ENCODE data around the gene SUPT20H. TPM values are rescaled to one million over a fixed set of nuclear protein-coding genes. Genes with fewer than 3 reads are reported as not detected.

SUPT20H gene
- total and polyA plus RNA-seq, 10 of the 15 experiments (the other 5 are each of a cell fraction or from before 2014, with no cell fraction given): 12.3 to 69.8 (median 47.5) TPM

GRCh38 chr13:37001921-37002250 lies 57.6 kb downstream of the SUPT20H start (continued):
- TF ChIP-seq RAD51 (IDR thresholded peaks at IDR 0.05) (no peak), ZNF207 (IDR thresholded peaks at IDR 0.05; ENCODE audit: borderline replicate concordance) (no peak), MYC (IDR thresholded peaks at IDR 0.05; ENCODE audit: insufficient read depth, insufficient read length, insufficient replicate concordance, low read length, severe bottlenecking) (no peak)

DNA sequence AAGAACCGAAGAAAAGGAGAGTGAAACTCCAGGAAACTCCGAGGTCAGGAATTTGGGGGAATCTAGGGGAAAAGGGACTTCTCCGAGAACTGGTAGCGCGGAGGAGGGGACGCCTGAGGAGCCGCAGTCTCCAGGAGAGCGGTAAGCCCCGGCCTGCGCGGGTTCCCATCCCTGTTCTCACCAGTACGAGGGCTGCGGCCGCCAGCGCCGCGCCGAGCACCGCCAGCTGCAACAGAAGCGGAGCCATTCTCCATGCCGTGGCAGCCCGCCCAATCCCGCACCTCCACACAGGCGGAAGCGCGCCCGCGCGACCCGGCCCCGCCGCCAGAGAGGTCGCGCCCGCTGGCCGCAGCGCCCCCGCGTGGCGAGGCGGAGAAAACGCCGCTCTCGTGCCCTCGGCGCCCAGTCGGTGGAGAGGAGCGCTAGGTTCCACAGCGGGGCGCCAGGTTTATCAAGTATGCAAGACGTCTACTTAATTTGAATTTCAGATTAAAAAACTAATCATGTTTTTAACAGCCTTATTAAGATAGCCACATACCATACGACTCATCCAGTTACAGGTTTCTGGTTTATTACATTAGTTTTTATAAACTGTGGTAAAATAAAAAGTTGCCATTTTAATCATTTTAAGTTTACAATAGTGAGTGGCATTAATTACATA lies 60.3 kb downstream of the SUPT20H start, which contains the start of gene ALG5:
ALG5 (minus strand) TSS at position 287 of the 661 bp plus-strand sequence; CDS start at position 247, 40 bp downstream.
- no peak for FAIRE-seq
- CTCF ChIA-PET: interaction anchor here (1.3 to 1.9 kb wide), 2 partner anchors 18 to 141 kb away, joined by 5 to 8 read pairs; no protein-coding TSS in a partner anchor
- POLR2A ChIA-PET: interaction anchor here (0.6 kb wide), 1 partner anchor 1365 kb away, joined by 4 read pairs; no protein-coding TSS in a partner anchor
- Histone ChIP-seq H3K9ac (ENCODE audit: control insufficient read depth, insufficient read depth, low read length) (peak within 1 kb of the TSS; percentile 86), H3K9me3 (replicated peaks; ENCODE audit: control insufficient read depth, insufficient read depth, low read length) (no peaks in the 10 kb centered on the region), H3K4me2 (ENCODE audit: control insufficient read depth, insufficient read depth) (peak within 1 kb of the TSS; percentile 83), H3K4me3 (peak within 1 kb of the TSS; percentile 100), H3K27me3 (replicated peaks in 1 of 2; ENCODE audit: control insufficient read depth in 2 of 2, insufficient read depth in 2 of 2, low read length in 1 of 2) (no peaks in the 10 kb centered on the region), H3K27ac (ENCODE audit: control insufficient read depth, insufficient read depth) (peak within 1 kb of the TSS; percentile 92), H4K20me1 (ENCODE audit: control insufficient read depth, insufficient read depth) (no peaks in the 10 kb centered on the region), H3K36me3 (ENCODE audit: control insufficient read depth in 2 of 2, insufficient read depth in 2 of 2, low read length in 1 of 2) (peaks cover 0 to under 1% of the 10 kb centered on the region in 2 experiments; a peak in 2 of 4 replicates), H3K79me2 (ENCODE audit: control insufficient read depth, insufficient read depth, low read length) (peaks cover 50% of the 10 kb centered on the region), H3K4me1 (ENCODE audit: control insufficient read depth, insufficient read depth, low read length) (peaks cover 4% of the 10 kb centered on the region; the same call in 1 of the 2 replicates), H2AFZ (ENCODE audit: control insufficient read depth, low read depth, low read length) (peak within 1 kb of the TSS; percentile 80)
- DNase-seq (ENCODE audit: low read depth, low spot score): peak; percentile 44
- RAD21 ChIA-PET (ENCODE audit: unreplicated experiment): interaction anchor here (1.0 kb wide), 1 partner anchor 14 kb away, joined by 3 read pairs; no protein-coding TSS in a partner anchor
- under 1% methylated on average over 49 of the region's 52 CpGs for WGBS (ENCODE audit: insufficient coverage, insufficient replicate concordance, low lambda C conversion rate, missing lambda C conversion rate)
- BruUV-seq (replicated peaks): no TSS peak
- peak; percentile 78 for ATAC-seq
- in situ Hi-C loops (cut with MboI) (no loop called here), intact Hi-C loops (cut with micrococcal nuclease; ENCODE audit: unreplicated experiment) (loop anchor here (2.0 to 5.0 kb wide), 2 partner anchors 70 to 652 kb away; partner anchors contain the start of gene SPART)
- SMC1A ChIA-PET (ENCODE audit: uncharacterized antibody, unreplicated experiment): interaction anchor here (1.6 to 1.9 kb wide), 2 partner anchors 12 to 17 kb away, joined by 4 to 7 read pairs; no protein-coding TSS in a partner anchor
- TF ChIP-seq TBL1XR1 (IDR thresholded peaks at IDR 0.05; ENCODE audit: low read depth, low read length): no peak
- TF ChIP-seq STAT1 (conservative IDR thresholded peaks at IDR 0.05): peak; percentile 54; the same call in 1 of the 2 replicates
- TF ChIP-seq PAX5 (IDR thresholded peaks at IDR 0.05; ENCODE audit: borderline replicate concordance, low read depth, low read length): peak; percentile 58; the same call in 1 of the 2 replicates
- TF ChIP-seq KAT2A (conservative IDR thresholded peaks at IDR 0.05; ENCODE audit: control insufficient read depth, low read depth, low read length): no peak
- TF ChIP-seq SUPT20H (IDR thresholded peaks at IDR 0.05; ENCODE audit: borderline replicate concordance, control insufficient read depth, low read depth, low read length): no peak
- peak; percentile 50 for TF ChIP-seq HDAC6 (IDR thresholded peaks at IDR 0.05; ENCODE audit: unreplicated experiment)
- TF ChIP-seq TAF1 (IDR thresholded peaks at IDR 0.05; ENCODE audit: borderline replicate concordance, low read depth, low read length): peak; percentile 98
- peak in 1 of 2 experiments; percentile 21; a peak in 1 of 4 replicates for TF ChIP-seq IKZF2 (IDR thresholded peaks at IDR 0.05)
- TF ChIP-seq GATAD2B (conservative IDR thresholded peaks at IDR 0.05; ENCODE audit: low read depth): peak; percentile 82
- TF ChIP-seq BACH1 (IDR thresholded peaks at IDR 0.05; ENCODE audit: borderline replicate concordance): peak; percentile 86
- TF ChIP-seq FOS (IDR thresholded peaks at IDR 0.05; ENCODE audit: borderline replicate concordance, extremely low read depth, insufficient read length): no peak
- TF ChIP-seq DPF2 (IDR thresholded peaks at IDR 0.05): peak; percentile 48; the same call in 1 of the 2 replicates
- TF ChIP-seq SPI1 (IDR thresholded peaks at IDR 0.05; ENCODE audit: borderline replicate concordance, insufficient read depth, low read depth, low read length): peak; percentile 36; the same call in 1 of the 2 replicates
- peak; percentile 55; the same call in 1 of the 2 replicates for TF ChIP-seq ZSCAN29 (IDR thresholded peaks at IDR 0.05)
- TF ChIP-seq SMAD5 (IDR thresholded peaks at IDR 0.05; ENCODE audit: low read depth): no peak
- TF ChIP-seq CHD2 (IDR thresholded peaks at IDR 0.05; ENCODE audit: borderline replicate concordance, low read depth, low read length): peak; percentile 56; the same call in 1 of the 2 replicates
- TF ChIP-seq SRF (IDR thresholded peaks at IDR 0.05; ENCODE audit: low read depth in 2 of 2, low read length in 2 of 2): no peak; a peak in 1 of 4 replicates
- peak; percentile 65; the same call in 1 of the 2 replicates for TF ChIP-seq NFYB (IDR thresholded peaks at IDR 0.05; ENCODE audit: insufficient read depth, low read depth, low read length)

All from GM12878 (cell line).